Measurements from ENCODE around the gene GHDC. TPM values are rescaled to one million over a fixed set of nuclear protein-coding genes. Genes with fewer than 3 reads are reported as not detected.
"Not testable (repeated sequence)": the region's sequence is repeated elsewhere in the genome, so short reads cannot be mapped to it uniquely, and the experiment has no call there.

The GHDC gene
- total and polyA plus RNA-seq, 7 donors = 4.7 to 11.5 (median 7.7) TPM

DNA sequence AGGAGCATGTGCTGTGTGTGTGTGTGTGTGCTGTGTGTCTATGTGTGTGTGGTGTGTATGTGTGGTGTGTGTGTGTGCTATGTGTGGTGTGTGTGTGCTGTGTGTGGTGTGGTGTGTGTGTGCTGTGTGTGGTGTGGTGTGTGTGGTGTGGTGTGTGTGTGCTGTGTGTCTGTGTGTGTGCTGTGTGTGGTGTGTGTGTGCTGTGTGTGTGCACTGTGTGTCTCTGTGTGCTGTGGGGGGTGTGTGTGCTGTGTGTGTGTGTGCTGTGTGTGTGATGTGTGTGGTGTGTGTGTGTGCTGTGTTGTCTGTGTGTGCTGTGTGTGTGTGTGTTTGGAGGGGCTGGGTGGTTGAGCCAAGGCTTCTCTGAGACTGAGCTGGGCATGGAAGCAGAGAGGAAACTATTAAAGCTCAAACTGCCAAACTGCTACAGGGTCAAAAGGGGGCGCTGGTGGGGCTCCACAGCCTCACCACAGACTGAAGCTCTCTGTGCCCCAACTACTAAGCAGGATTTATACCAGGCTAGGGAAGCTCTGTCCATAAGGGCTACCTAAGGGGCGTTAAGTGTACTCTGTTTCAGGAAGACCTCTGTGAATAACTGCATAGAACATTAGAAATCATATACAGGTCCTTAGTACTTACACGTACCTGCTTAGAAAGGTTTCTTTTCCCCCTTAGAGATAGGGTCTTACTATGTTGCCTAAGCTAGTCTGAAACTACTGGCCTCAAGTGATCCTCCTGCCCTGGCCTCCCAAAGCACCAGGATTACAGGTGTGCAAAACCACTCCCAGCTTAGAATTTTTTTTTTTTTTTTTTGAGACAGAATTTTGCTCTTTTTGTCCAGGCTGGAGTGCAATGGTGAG is 27.8 kb upstream of the GHDC start:
- intact Hi-C loops (cut with DNase I) = no loop called here
- Histone ChIP-seq H3K9me3 (no peaks in the 10 kb centered on the region), H3K36me3 (ENCODE audit: insufficient read depth in 1 of 2, low read depth in 1 of 2) (peaks cover 0 to 72% of the 10 kb centered on the region in 2 donors), H3K27me3 (ENCODE audit: insufficient read depth in 3 of 3, low read length in 2 of 3) (no peaks in the 10 kb centered on the region), H3K27ac (no peak overlapping the region), H3K4me1 (peaks cover 4% of the 10 kb centered on the region), H3K4me3 (no peak overlapping the region)
- peak; percentile 53 for TF ChIP-seq CTCF (IDR thresholded peaks at IDR 0.05)
- 57 to 61% (median 58%) methylated on average over 3 of the region's 3 CpGs for WGBS, 3 donors
- peak; percentile 61 to 79 (median 70) for ATAC-seq
- peak in 1 of 2 donors; percentile 34 for DNase-seq

- H3K36me3 ChIP-seq (ENCODE audit: insufficient read depth in 1 of 2, low read depth in 1 of 2) = peaks cover 2 to 81% of the 10 kb centered on the region in 2 donors
- 94 to 100% methylated on average over 3 to 4 of the region's 17 CpGs; no CpG with 5 or more reads in 1 of the 3 donors for WGBS, 3 donors
- H3K4me3 ChIP-seq; DNase-seq; H3K4me1 ChIP-seq; H3K9me3 ChIP-seq; H3K27ac ChIP-seq; ATAC-seq; H3K27me3 ChIP-seq (ENCODE audit: insufficient read depth in 3 of 3, low read length in 2 of 3): not testable (repeated sequence)
- intact Hi-C loops (cut with DNase I) = loop anchor here in 1 of 2 donors (10.0 kb wide), 1 partner anchor 186 kb away; no protein-coding TSS in a partner anchor
Observed at GRCh38 chr17:42219280-42219679, 25.0 kb upstream of the GHDC start.

DNA sequence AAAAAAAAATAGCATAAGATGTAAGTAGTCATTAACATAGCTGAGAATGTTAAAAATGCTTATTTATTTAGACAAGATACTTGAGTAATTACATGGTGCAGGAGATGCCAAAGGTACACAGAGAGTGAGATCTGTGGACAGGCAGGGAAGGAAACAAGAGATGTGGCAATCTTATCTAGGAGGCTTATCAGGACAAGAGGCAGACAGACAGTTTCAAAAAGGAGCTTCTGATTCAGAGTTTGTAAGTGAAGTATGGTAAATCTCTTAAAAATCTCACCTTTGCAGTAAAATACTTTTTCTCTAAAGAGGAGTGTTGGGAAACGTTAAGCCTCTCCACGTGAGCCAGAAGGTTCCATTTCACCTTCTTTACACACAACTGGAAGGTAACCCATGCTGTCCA is 19.9 kb upstream of the GHDC start:
- 77 to 83% (median 81%) methylated on average over 2 of the region's 2 CpGs for whole genome bisulfite sequencing, 3 donors
- peaks cover 19% of the 10 kb centered on the region for H3K4me1 ChIP-seq
- peaks cover 3 to 82% of the 10 kb centered on the region in 2 donors for H3K36me3 ChIP-seq (ENCODE audit: insufficient read depth in 1 of 2, low read depth in 1 of 2)
- DNase-seq = no peak
- no peak overlapping the region for H3K27ac ChIP-seq
- no peak overlapping the region for H3K4me3 ChIP-seq
- no peaks in the 10 kb centered on the region for H3K27me3 ChIP-seq (ENCODE audit: insufficient read depth in 3 of 3, low read length in 2 of 3)
- TF ChIP-seq CTCF (IDR thresholded peaks at IDR 0.05) = no peak
- intact Hi-C loops (cut with DNase I) = loop anchor here in 1 of 2 donors (10.0 kb wide), 1 partner anchor 191 kb away; no protein-coding TSS in a partner anchor
- no peaks in the 10 kb centered on the region for H3K9me3 ChIP-seq
- no peak for ATAC-seq

DNA sequence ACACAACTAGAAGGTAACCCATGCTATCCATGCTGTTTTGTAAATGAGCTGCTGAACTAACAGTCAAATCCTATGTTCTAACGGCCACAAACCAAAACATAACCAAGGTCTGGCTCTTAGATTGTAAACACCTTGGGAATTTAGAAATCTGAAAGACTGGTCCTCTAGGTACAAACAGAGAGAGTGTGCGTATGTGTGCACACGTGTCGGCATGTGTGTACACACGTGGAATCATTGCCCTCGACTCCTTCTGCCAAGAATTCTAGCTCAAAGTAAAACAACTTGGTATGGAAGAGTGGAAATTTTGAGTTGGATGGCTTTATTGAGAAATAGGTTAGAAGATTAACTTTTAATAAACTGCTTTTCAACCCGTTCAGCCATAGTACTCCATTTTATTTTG is 18.1 kb upstream of the GHDC start:
- Histone ChIP-seq H3K27ac (peak overlapping the region; percentile 78), H3K4me3 (peak overlapping the region; percentile 17), H3K4me1 (peaks cover 19% of the 10 kb centered on the region), H3K36me3 (ENCODE audit: insufficient read depth in 1 of 2, low read depth in 1 of 2) (peaks cover 3 to 83% of the 10 kb centered on the region in 2 donors), H3K27me3 (ENCODE audit: insufficient read depth in 3 of 3, low read length in 2 of 3) (no peaks in the 10 kb centered on the region), H3K9me3 (no peaks in the 10 kb centered on the region)
- DNase-seq (no peak), ATAC-seq (peak; percentile 11 to 31 (median 16))
- intact Hi-C loops (cut with DNase I) = loop anchor here in 1 of 2 donors (10.0 kb wide), 1 partner anchor 192 kb away; no protein-coding TSS in a partner anchor
- 26 to 36% (median 28%) methylated on average over 7 of the region's 7 CpGs for WGBS, 3 donors
- TF ChIP-seq CTCF (IDR thresholded peaks at IDR 0.05) = no peak

GRCh38 chr17:42211921-42212341 is 17.6 kb upstream of the GHDC start:
- 22 to 39% (median 34%) methylated on average over 6 to 9 of the region's 9 CpGs for WGBS, 3 donors
- intact Hi-C loops (cut with DNase I) = loop anchor here in 1 of 2 donors (10.0 kb wide), 1 partner anchor 193 kb away; no protein-coding TSS in a partner anchor

More at GRCh38 chr17:42211921-42212341, 17.6 kb upstream of the GHDC start:
- Histone ChIP-seq H3K36me3 (ENCODE audit: insufficient read depth in 1 of 2, low read depth in 1 of 2) (peaks cover 2 to 83% of the 10 kb centered on the region in 2 donors), H3K4me1 (peaks cover 19% of the 10 kb centered on the region), H3K27ac (peak overlapping the region; percentile 78), H3K4me3 (peak overlapping the region; percentile 17)
- DNase-seq = peak; percentile 89 to 97
- ATAC-seq = peak; percentile 96 to 97 (median 96)
- H3K9me3 ChIP-seq; H3K27me3 ChIP-seq (ENCODE audit: insufficient read depth in 3 of 3, low read length in 2 of 3): not testable (repeated sequence)

Data from psoas muscle (tissue), 8 donors.